Measurements from ENCODE around the gene HS6ST1.
A peak's percentile ranks its signal among the peaks of the same experiment; 100 is the strongest.
"Not testable (repeated sequence)": the region's sequence is repeated elsewhere in the genome, so short reads cannot be mapped to it uniquely, and the experiment has no call there.

The HS6ST1 gene

DNA sequence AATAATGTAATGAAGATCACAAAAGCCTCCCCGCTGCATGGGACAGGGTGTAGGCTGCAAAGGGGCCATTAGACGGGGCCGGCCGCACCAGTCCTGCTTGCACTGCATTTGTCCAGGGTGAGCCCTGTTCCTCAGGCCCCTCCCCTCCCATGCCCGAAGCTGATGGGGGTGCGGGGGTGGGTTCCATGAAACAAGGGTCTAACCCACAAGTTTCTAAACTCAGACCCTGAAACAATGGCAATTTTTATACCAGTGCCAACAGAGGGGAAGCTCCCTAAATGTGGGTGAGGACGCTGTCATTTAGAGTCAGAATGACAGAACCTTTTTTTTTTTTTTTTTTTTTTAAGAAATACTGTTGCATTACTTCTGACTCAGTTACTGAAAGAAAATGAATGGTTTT lies 39.7 kb downstream of the HS6ST1 start:
- DNase-seq: no peak

DNA sequence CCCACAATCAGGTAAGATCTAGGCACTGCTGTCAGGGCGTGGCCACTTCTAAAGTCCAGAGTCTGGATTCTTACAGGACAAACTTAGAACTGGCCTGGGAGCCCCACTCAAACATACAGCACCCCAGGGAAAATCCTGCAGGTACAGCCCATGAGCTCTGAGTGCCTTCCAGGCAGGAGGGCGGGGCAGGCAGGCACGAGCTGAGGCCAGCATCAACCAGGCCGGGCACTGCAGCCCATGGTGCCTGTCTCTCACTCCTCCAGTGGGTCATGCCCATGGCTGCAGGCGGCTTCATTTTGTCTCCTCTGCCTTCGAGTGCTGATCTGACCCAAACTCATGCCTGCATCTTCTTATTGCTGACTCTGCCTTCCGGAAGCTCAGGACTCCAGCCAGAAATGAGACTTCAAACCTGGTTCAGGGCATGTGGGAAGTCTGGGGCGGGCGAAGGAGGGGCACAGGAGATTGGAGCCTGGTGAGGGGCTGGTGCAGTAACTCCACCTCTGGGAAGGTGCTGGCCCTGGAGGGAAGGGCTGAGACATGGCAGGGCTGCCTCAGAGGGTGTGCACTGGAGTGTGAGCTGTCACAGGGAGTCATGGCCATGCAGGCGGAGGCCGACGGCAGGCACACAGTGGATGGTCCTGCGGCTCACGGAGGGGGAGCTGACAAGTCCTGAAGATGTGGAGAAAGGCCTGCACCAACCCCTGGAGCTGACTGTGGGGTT lies 40.5 kb downstream of the HS6ST1 start:
- DNase-seq: no peak

DNA sequence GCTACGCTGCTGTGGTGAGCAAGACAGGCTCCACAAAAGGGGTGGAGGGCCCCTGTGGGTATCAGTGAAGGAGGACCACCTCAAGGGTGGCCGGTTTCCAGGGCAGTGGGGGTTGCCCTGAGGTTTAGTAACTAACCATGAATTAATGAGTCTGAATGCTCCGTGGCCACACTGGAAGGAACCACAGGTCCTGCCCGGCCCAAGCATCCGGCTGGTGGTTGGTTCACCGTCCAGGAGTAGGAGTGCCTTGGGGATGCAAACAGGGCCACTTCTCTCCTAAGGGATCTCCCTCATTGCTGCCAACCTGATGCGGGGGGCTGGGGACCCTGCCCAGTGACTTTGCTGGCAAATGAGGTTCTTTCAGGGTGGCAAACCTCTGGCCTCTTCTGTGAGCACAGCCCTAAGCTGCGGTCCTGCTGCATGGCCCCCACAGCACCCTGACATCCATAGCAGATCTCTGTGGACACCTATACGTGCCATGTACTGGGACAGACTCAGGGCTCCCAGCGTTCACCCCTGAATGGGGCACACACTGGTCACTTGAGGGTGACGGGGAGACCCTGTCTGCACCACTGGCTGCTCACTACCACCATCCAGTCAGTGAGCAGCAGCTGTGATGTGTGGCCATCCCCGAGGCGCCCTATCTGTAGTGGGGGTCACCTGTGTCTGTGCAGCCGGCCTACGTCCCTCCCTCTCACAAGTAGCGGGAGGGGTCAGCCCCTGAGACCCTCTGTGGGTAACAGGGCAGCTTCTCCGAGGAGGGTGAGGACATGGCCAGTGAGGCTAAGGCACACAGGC lies 41.6 kb downstream of the HS6ST1 start:
- DNase-seq: no peak

DNA sequence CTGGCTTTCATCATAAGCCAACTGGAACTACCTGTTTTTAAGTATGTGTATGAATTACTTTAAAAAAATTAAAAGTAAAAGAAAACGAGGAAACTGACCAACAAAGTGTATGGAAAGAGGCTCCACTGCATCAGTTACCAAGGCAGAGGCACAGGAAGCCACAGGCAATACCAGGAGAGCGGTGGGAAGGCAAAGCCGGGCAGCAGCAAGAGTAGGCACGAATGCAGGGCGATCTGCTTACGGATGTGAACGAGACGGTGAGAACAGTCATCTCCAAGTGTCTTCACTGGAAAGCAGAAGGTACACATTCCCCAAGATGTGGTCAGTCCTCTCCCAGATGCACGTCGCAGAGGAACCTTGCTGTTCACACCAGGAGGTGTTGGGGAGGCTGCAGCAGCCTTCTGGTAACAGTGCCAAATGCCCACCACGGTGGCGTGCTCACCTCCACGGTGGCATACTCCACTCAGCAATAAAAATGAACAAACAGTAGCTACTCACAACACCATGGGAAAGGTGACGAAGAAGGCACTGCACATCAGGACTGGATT lies 43.1 kb downstream of the HS6ST1 start:
- no peak for DNase-seq

DNA sequence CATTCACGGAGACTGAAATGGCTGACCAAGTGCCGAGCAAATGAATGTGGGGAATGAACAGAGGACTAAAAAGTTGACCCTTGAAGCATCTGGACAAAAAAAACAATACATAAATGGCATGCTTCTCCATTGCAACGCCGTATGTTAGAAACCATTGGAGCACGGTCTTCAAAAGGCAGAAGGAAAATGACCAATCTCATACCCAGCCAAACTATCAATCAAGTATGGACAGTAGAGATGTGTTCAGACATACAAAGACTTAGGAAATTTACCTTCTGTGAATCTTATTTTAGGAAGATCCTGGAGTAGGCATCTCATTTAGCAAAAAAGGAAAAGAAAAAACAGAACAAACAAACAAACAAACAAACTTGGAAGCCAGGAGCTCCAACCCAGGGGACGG lies 44.5 kb downstream of the HS6ST1 start:
- no peak for DNase-seq

DNA sequence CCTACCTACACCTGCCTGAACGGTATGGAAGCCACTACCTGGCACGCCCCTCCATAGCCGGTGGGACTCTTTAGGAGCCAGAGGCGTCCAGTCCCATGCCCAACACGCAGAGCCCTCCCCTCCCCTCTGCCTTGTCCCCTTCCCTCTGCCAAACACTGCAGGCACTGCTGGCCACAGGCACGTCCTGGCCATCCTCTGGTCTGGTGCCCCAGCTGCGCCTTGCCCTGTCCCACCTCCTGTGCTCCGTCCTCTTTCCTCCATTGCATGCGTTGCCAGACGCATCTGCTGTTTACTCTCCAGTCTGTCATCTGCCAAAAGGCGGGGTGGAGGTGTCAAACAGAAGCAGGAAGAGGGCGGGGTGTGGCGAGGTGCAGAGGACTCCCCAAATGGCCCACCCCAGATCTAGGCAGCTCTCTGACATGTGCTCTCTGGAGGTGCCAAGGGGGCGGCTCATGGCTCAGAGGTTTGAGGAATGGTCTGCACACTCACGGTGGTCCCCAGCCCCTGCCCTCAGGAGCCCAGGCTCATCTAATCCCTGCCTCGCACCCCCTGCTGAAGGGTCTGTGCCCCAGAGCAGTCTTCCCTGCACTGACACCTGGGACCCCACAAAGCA lies 45.1 kb downstream of the HS6ST1 start:
- DNase-seq: no peak

DNA sequence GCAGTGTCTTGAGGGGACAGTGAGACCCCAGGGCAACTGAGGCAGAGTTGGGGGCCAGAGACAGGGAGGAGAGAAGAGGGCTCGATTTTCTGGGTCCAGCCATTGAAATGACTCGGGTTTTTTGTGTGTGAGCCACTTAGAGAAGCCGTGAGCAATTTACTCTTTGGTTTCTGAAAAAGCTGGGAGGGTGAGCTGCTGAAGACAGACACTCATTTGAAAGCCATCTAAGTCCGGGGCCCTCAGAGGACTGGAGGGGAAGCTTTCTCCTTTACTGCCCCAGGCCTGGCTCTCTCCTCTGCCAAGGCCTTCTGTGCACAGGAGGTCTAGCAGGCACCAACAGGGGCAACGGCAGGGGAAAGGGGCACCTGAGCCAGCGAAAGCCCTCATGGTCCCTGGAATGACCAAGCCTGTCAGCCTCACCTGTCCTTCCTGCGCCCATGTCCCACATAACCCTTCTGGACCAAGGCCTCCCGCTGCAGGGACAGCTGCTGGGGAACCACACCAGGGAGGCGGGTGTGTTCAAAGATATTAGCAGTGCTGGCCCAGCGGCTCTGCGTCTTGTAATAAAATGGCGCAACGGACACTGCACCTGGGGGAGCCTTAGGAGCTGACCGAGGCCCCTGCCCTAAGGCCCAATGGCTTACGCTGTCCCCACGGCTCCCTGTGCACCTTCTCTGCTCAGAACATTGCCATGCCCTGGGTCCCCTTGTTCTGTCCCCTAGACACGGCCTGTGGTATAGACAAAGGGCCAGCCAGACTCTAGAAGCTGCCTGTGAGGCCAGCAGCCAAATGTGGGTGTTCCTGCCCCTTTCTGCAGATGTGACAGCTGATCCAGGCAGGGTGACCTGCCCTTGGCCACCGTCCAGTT lies 45.8 kb downstream of the HS6ST1 start:
- DNase-seq: no peak

DNA sequence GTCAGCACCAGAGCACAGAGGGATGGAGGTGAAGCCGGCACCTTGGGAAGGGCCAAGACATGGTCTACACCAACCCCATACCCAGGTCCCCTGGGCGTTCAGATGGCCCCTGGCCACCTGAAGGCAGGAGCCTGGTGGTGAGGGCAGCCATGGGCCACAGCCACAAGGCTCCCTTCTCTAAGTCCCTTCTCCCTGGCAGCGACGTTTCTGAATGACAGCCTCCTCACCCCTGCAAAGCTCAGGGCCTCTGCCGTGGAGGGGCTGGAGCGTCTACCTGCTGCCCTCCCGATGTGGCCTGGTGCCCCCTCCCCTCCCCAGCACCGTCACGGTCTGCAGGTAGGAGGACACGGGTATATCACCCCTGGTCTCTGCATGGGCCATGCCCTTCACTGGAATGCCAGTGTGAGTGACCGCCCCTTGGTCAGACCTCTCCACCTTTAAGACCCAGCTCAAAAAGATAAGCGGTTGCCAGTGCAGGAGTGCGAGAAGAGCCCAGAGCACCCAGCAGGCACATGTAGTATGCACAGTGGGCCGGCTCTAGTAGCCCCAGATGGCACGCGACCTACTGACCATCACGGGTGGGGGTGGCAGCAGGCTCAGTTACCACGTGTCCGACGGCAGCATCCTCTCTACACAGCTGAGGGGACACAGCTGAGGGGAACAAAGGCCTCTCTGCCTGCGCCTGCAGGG lies 46.6 kb downstream of the HS6ST1 start:
- no peak for DNase-seq

DNA sequence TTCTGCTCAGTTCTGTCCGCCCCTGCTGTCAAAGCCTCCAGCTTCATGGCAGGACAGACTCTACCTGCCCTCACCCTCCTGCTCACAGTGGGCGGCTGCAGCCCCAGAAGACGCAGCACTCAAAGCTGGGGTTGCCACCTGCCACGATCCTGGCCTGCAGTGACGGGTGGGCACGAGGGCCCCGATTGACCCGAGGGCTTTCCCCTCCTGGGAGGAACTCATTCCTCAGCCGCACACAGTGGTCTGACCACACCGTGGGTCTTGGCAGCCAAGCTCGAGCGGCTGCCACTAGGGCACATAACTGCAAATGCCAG lies 47.1 kb downstream of the HS6ST1 start:
- DNase-seq: no peak

DNA sequence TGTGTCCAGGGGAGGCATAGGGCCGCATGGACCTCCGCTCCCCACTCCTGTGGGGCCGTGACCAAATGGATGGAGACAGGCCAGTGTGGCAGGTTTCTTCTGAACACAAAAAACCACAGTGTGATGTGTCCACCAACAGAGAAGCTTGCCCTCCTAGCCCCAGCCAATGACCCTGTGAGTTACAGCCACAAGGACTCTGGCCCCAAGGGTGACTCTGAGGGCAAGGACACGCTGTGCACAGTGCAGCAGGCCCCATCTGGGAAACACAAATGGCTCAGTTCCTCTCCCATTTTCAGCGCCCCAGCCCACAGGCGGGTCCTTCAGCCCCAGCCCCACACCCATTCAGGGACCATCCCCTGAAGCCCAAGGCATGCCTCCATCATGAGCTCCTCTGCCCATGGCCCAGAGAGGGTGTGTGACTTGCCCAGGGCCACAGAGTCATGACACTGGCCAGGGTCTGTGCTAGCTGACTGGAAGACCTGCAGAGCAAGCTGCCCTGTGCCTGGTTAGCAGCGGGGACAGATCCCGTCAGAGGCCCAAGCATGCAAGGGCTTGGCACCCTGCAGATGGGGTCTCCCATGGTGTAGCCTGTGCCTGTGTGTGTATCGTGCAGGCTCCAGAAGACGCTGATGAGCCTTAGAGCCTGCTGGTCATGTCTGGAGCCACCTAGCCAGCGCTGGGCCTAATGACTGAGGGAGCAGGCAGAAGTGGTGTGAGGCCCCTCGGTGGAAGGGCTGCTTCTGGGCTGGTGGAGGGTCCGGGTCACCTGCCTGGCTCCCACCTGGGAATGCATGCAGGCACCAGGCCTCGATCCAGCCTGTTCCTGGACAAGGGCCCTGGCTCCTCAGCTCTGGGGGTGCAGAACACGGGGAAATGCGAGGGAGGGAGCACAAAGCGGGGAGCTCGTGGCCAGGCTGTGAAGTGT lies 47.7 kb downstream of the HS6ST1 start:
- no peak for DNase-seq

DNA sequence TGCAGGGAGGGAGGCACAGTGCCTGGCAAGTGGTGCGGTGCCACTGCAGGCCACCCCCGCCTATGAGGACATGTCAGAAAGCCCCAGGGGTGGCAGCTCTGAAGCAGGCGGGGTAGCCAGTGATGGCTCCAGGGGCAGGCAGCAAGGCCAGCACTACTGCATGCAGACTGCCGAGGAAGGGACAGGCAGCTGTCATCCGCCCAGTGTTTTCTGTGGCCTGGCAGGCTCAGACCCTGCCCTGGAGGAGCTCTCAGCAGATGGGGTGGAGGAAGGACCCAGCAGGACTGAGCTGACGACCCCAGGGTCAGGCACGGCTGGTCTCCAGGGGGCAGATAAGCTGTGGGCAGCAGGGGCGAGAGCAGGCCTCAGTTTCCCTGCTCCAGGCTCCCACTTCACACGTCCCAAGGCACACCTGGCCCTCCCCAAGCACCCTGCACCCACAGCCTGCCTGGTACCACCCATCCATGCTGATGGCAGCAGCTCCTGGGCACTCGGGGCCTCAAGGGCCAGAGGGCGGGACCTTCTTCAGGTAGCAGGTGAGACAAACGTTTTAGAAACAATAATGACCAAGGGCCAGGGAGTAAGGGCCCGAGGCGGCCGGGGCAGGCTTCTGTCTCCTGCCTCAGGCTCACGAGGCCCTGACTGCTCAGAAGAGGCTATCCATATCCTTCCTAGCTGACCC lies 48.5 kb downstream of the HS6ST1 start:
- DNase-seq: peak in 1 of 2 experiments; percentile 47

DNA sequence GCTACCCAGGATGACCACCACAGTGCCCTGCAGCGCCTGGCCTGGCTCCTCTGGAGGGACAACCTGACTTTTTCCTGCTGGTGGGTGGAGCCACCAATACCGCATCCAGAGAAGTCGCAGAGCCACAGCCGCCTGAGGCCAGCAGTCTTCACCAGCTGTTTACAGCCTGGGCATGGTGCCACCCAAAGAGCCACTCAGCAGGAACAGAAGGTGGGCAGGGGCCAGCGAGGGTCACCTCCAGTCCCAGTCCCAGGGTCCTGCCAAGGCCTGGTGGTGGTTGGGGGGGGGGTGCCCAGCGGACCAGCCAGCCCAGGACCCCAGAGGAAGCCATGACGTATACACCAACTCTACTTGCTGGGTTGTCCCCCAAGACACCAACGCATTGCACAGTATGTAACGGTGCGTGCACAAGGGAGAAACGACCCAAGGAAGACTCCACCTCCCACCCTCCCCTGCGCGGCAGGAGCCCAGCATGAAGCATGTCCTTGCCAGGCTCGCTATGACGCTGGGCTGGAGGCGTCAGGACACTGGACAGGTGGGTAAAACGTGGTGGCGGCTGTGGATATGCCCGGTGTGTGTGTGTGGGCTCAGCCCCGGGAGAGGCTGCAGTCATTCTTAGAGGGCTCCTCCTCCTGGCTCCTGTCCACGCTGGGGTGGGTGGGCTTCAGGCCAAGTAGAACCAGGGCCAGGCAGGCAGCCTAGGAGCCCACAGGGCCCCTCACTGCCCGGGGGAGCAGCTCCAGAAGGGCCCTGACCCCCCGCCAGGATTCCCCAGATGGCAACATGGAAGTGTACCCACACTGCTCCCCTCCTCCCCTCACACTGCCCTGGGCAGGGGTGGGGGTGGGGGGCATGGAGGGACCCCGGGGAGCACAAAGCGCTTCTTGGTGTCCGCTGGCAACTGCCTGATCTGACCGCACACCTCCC lies 49.3 kb downstream of the HS6ST1 start:
- peak in 1 of 2 experiments; percentile 73 for DNase-seq

DNA sequence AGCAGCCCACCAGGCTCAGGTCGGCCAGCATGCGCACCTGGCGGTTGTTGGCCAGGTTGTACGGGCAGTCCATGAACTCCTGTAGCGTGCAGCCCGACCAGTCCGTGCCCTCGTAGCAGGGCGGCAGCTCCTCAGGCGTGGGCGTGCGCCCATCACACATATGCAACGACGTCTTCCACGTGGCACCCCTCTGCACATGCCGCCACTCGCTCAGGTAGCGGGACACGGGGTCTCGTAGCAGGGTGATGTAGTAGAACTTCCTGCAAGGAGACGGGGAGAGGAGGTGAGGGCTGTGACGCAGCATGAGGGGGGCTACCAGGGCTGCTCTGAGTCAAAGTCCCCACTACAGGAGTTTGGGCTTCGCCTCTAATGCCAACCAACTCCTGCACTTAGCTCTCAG lies 50.1 kb downstream of the HS6ST1 start:
- not testable (repeated sequence) for DNase-seq

DNA sequence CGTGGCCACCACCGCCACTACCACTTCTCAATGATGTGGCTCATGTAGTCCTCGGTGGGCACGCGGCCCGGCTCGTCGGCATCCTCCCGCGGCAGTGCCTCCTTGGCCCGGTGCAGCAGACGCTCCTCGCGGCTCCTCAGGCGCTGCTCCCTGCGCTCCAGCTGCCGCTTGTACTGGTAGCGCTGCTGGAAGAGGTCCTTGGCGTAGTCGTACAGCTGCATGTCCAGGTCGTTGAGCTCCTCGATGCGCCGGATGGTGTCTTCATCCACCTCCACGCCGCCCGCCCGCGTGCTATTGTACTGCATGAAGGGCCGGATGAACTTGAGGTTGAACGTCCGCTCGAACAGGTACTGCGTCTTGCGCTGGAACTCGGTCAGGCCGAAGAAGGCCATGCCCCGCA lies 50.5 kb downstream of the HS6ST1 start:
- DNase-seq: not testable (repeated sequence)

DNA sequence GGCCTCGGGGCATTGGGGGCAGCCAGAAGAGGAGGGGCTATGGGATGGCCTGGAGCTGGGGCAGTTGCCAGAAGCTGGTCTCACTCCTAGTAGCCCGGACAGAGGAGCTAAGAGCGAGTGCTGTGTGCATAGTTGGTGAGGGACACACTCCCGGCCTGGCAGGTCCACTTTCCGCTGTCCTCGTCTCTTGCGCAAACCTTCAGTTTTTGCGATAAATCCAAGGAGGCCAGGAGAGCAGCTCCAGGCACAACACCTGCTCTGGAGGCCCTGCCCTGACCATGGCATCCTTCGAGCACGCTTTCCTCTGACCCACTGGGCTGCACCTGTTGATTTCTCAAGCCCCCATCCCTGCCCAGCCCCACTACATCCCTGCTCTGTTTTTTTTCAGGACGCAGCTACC lies 51.0 kb downstream of the HS6ST1 start:
- not testable (repeated sequence) for DNase-seq

DNA sequence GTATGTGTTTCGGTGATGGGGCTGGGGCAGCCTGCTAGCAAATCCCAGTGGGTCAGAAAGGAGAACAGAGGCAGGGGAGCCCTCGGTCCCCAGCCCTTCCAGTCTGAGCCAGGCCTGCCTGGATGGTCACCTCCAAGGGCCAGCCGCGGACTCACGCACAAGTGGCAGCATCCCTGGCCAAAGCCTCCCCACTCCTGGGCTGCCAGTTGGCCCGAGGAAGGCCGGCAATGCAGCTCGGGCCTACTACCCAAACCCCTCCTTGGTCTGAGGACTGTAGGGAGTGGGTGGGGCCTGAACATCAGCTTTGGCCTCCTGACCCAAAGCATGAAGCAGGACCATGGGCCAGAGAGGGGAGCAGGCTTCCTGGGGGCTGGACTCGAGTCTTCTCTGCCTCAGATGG lies 51.5 kb downstream of the HS6ST1 start:
- DNase-seq: not testable (repeated sequence)

DNA sequence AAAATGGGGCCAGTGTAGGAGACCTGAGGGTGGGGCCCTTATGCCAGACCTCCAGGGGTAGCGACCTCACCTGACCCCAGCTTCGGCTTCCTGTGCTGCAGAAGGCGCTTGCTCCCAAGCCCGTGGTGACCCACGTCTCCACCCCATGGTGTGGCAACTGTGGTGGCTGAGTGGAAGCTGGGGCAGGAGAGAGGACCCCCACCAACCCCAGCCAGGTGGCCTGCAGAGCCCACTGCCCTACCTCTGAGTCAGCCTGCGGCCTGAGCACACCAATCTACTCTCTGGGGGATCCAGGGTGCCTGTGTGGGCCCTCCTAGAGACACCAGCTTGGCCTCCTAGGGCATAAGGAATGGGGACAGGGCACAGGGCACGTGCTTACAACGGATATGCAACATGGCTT lies 52.2 kb downstream of the HS6ST1 start:
- DNase-seq: not testable (repeated sequence)

DNA sequence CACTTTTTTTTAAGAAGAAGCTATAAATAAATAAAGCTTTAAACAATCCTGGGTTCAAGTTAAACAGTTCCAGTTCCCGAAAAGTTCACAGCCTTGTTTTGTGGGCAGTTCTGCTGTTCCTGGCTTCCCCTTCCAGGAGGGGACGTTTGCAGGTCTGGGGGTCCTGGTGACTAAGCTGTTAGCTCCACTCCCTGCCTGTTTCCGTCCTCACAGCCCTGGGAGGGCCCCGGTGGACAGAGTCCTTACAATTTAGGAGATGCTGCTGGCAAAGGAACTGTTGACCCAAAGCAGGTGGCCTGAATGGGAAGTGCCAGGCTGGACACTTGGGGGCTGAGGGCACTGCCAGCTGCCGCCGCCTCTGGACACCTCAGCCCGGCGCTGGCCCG lies 53.1 kb downstream of the HS6ST1 start:
- not testable (repeated sequence) for DNase-seq

DNA sequence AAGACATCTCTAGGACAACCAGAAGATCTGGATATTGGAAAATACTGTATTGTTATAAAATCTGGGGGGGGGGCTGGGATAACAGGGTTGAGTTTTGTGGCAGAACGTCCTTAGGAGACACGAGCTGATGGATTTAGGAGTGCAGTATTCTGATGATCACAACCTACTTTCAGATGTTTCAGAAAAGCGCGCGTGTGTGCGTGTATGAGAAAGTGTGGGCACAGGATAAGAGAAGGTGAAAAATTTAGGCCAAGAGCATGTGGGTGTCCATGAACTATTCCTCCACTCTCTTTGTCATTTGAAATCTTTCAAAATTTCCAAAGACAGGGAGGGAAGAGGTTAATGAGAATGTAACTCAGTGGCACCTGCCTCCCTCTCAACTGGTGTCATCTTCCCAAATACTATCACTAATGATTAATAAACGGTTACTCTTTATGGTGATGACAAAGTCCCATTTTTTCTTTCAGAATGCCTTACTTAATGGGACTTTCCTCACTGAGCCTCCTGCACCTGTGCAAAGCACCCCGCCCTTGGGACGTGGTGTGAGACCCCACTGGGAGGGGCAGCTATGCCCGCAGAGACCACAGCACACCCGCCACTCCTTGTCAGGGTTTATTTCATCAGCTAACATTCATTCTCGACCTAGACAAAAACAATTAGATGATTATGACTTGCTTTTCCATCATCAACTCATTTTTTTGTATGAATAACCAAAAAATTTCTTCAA lies 53.6 kb downstream of the HS6ST1 start:
- no peak for DNase-seq

Measured in NCI-H446 (cell line).